ENCODE measurements around the gene FILIP1L.

FILIP1L gene

GRCh38 chr3:99961756-99962515 is 152.4 kb downstream of the FILIP1L start:
- TF ChIP-seq REST (IDR thresholded peaks at IDR 0.05; ENCODE audit: insufficient read depth in 1 of 2, low read depth in 2 of 2, low read length in 2 of 2), result no peak
- TF ChIP-seq POLR2AphosphoS5 (IDR thresholded peaks at IDR 0.05; ENCODE audit: low read depth, low read length), result no peak
- no peak for TF ChIP-seq FOXP2 (optimal IDR thresholded peaks at IDR 0.05; ENCODE audit: borderline replicate concordance, extremely low read depth, extremely low read length, insufficient read depth)
- TF ChIP-seq SIN3A (IDR thresholded peaks at IDR 0.05; ENCODE audit: borderline replicate concordance, insufficient read depth, low read length), result no peak
- no peak for TF ChIP-seq TAF1 (IDR thresholded peaks at IDR 0.05; ENCODE audit: borderline replicate concordance, insufficient read depth, low read length)

GRCh38 chr3:99960941-99961340 is 153.4 kb downstream of the FILIP1L start:
- no peak for TF ChIP-seq REST (IDR thresholded peaks at IDR 0.05; ENCODE audit: insufficient read depth in 1 of 2, low read depth in 2 of 2, low read length in 2 of 2)
- TF ChIP-seq TAF1 (IDR thresholded peaks at IDR 0.05; ENCODE audit: borderline replicate concordance, insufficient read depth, low read length), result no peak
- no peak for TF ChIP-seq POLR2AphosphoS5 (IDR thresholded peaks at IDR 0.05; ENCODE audit: low read depth, low read length)
- TF ChIP-seq FOXP2 (optimal IDR thresholded peaks at IDR 0.05; ENCODE audit: borderline replicate concordance, extremely low read depth, extremely low read length, insufficient read depth), result no peak

- TF ChIP-seq REST (IDR thresholded peaks at IDR 0.05; ENCODE audit: insufficient read depth in 1 of 2, low read depth in 2 of 2, low read length in 2 of 2) (no peak), SIN3A (IDR thresholded peaks at IDR 0.05; ENCODE audit: borderline replicate concordance, insufficient read depth, low read length) (no peak), TAF1 (IDR thresholded peaks at IDR 0.05; ENCODE audit: borderline replicate concordance, insufficient read depth, low read length) (no peak), POLR2AphosphoS5 (IDR thresholded peaks at IDR 0.05; ENCODE audit: low read depth, low read length) (no peak), FOXP2 (optimal IDR thresholded peaks at IDR 0.05; ENCODE audit: borderline replicate concordance, extremely low read depth, extremely low read length, insufficient read depth) (no peak)
These were observed 154.0 kb downstream of the FILIP1L start for GRCh38 chr3:99960123-99960878.

- TF ChIP-seq FOXP2 (optimal IDR thresholded peaks at IDR 0.05; ENCODE audit: borderline replicate concordance, extremely low read depth, extremely low read length, insufficient read depth) (no peak), REST (IDR thresholded peaks at IDR 0.05; ENCODE audit: insufficient read depth in 1 of 2, low read depth in 2 of 2, low read length in 2 of 2) (no peak), SIN3A (IDR thresholded peaks at IDR 0.05; ENCODE audit: borderline replicate concordance, insufficient read depth, low read length) (no peak), TAF1 (IDR thresholded peaks at IDR 0.05; ENCODE audit: borderline replicate concordance, insufficient read depth, low read length) (no peak), POLR2AphosphoS5 (IDR thresholded peaks at IDR 0.05; ENCODE audit: low read depth, low read length) (no peak)
These were observed 155.9 kb downstream of the FILIP1L start for GRCh38 chr3:99958222-99958912.
